BLaER1 (cell line): ENCODE measurements around the gene MRM2.
A peak's percentile ranks its signal among the peaks of the same experiment; 100 is the strongest.

ENCODE experiments used
- H3K27ac ChIP-seq: shearing (Covaris generic); formaldehyde crosslinking; 2 replicates; pipeline ENCODE4 v1.8.1; 2022
- H3K27me3 ChIP-seq: shearing (Covaris generic); formaldehyde crosslinking; 2 replicates; pipeline ENCODE4 v1.8.1; 2022
- H3K36me3 ChIP-seq: shearing (Covaris generic); formaldehyde crosslinking; 2 replicates; pipeline ENCODE4 v1.8.1; 2022
- H3K4me1 ChIP-seq: shearing (Covaris generic); formaldehyde crosslinking; 2 replicates; pipeline ENCODE4 v1.8.1; 2022
- H3K4me2 ChIP-seq: shearing (Covaris generic); formaldehyde crosslinking; 2 replicates; pipeline ENCODE4 v1.8.1; 2022
- H3K4me3 ChIP-seq: shearing (Covaris generic); formaldehyde crosslinking; 2 replicates; pipeline ENCODE4 v1.8.1; 2022
- H3K9ac ChIP-seq: shearing (Covaris generic); formaldehyde crosslinking; 2 replicates; pipeline ENCODE4 v1.8.1; 2022
- H3K9me3 ChIP-seq: shearing (Covaris generic); formaldehyde crosslinking; 2 replicates; pipeline ENCODE4 v1.8.1; 2022
- H4K20me1 ChIP-seq: shearing (Covaris generic); formaldehyde crosslinking; 2 replicates; pipeline ENCODE4 v1.8.1; 2022
- Cebpa-rat ChIP-seq: shearing (Covaris generic); IDR thresholded peaks from 2 replicates; pipeline ENCODE4 v1.8.1; 2022

Gene MRM2

DNA sequence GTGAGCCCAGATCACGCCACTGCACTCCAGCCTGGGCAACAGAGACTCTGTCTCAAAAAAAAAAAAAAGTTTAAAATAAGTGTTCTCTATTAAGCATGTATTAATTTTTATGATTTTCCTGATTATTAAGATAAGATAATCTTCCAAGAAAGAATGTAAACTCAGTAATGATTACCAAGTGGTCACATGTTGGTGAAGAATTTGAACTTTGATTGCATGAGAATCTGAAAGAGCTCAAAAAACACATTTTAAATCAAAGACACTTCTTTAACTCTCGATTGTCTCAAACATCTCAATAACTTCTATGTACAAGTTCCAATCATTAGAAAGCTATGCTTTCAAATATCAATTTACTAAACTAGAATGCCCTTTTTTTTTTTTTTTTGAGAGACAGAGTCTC, 38.4 kb upstream of the MRM2 start:
- Histone ChIP-seq H3K36me3 (peaks cover 20% of the 10 kb centered on the region), H4K20me1 (peaks cover 67% of the 10 kb centered on the region), H3K9ac (no peak overlapping the region), H3K9me3 (no peaks in the 10 kb centered on the region), H3K27me3 (no peaks in the 10 kb centered on the region), H3K4me3 (no peak overlapping the region), H3K4me1 (peaks cover 57% of the 10 kb centered on the region), H3K4me2 (peak overlapping the region; percentile 61), H3K27ac (no peak overlapping the region)
- TF ChIP-seq Cebpa-rat, result no peak

DNA sequence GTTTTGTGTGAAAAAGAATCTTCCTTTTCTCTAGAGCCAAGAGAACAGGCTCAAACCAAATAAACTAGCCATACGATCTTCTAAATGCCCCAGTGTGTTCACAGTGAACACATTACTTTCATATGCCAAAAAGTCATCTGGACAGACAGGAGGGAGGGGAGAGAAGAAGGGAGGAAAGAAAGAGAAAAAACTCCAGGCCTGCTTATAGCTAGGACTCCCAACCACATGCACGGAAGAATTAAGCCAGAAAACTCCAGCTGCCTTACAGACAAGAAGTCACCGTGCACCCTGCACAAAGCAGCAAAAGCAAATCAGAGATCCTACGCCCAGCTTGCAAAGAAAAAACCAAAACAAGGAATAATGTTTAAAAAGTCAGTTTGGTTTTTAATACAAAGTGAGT, 37.9 kb upstream of the MRM2 start:
- Histone ChIP-seq H3K27me3 (no peaks in the 10 kb centered on the region), H3K27ac (peak overlapping the region; percentile 21; the same call in 1 of the 2 replicates), H3K4me3 (no peak overlapping the region), H3K9me3 (no peaks in the 10 kb centered on the region), H3K4me1 (peaks cover 57% of the 10 kb centered on the region), H3K4me2 (peak overlapping the region; percentile 61), H3K9ac (0 out of 2 replicates have a peak overlapping the region, but pooled peaks have one; percentile 18), H4K20me1 (peaks cover 66% of the 10 kb centered on the region), H3K36me3 (peaks cover 25% of the 10 kb centered on the region)
- TF ChIP-seq Cebpa-rat, result no peak

DNA sequence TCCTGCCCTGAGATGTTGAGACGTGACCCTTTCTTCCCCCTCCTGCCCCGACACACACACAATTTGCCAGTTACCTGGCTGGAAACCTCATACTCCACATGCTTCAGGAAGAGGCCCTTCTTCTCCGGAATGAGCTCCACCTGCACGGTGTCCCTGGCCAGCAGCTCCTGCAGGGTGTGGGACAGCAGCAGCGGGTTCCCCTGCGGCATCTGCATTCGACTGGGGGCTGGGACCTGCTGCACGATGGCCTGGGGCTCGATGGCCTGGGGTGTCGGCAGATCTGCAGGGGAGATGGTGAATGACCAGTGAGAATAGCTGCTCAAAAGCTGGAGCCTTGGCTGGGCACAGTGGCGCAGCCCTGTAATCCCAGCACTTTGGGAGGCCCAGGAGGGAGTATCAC, 36.0 kb upstream of the MRM2 start:
- Histone ChIP-seq H3K36me3 (peaks cover 44% of the 10 kb centered on the region), H3K9me3 (no peaks in the 10 kb centered on the region), H4K20me1 (peaks cover 64% of the 10 kb centered on the region), H3K27me3 (no peaks in the 10 kb centered on the region), H3K9ac (no peak overlapping the region), H3K4me1 (peaks cover 48% of the 10 kb centered on the region), H3K4me2 (no peak overlapping the region), H3K27ac (no peak overlapping the region), H3K4me3 (no peak overlapping the region)
- no peak for TF ChIP-seq Cebpa-rat

DNA sequence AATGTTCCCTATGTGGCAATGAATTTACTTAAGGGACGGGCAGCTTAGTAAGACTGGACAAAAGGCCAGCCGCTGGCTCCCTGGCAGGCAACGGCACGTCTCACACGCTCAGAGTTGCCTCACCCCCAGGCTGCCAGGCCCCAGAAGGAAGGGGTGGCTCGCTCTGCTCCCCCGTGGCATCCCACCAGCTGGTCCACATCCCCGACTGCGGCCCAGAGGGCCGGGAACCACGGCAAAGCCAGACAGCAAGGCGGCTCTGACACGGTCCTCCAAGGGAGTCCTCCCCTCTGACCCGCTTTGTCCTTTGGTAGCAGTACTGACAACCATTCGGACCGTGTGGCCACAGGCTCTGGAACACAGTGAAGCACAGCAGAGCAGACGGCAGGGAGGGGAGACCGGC, 34.1 kb upstream of the MRM2 start:
- TF ChIP-seq Cebpa-rat, result no peak

DNA sequence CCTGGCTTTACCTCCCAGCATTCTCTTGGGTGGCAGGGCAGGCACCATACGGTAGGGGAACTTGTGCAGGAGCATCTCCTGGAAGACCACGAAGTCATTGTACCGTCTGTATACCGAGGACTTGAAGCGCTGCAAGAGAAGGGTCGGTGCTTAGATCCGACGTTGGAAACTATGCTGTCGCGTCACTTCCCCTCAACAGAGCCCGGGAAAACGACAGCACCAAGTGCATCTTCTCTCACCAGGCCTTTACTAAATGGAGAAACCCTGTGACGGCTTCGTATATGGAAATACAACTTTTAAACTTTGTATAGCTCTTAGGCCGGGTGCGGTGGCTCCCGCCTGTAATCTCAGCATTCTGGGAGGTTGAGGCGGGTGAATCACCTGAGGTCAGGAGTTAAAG, 33.1 kb upstream of the MRM2 start:
- no peak overlapping the region for H3K4me3 ChIP-seq
- no peak overlapping the region for H3K9ac ChIP-seq
- peaks cover 34% of the 10 kb centered on the region; the same call in 1 of the 2 replicates for H4K20me1 ChIP-seq
- no peak for TF ChIP-seq Cebpa-rat
- H3K27me3 ChIP-seq, result no peaks in the 10 kb centered on the region
- H3K9me3 ChIP-seq, result no peaks in the 10 kb centered on the region
- peaks cover 69% of the 10 kb centered on the region for H3K36me3 ChIP-seq
- no peak overlapping the region for H3K4me2 ChIP-seq
- peaks cover 41% of the 10 kb centered on the region for H3K4me1 ChIP-seq
- no peak overlapping the region for H3K27ac ChIP-seq

More for the DNA sequence above, 34.1 kb upstream of the MRM2 start:
- Histone ChIP-seq H4K20me1 (peaks cover 44% of the 10 kb centered on the region), H3K9me3 (no peaks in the 10 kb centered on the region), H3K4me1 (peaks cover 41% of the 10 kb centered on the region), H3K9ac (no peak overlapping the region), H3K4me3 (no peak overlapping the region), H3K4me2 (no peak overlapping the region; the same call in 1 of the 2 replicates), H3K27ac (0 out of 2 replicates have a peak overlapping the region, but pooled peaks have one; percentile 9), H3K27me3 (no peaks in the 10 kb centered on the region), H3K36me3 (peaks cover 60% of the 10 kb centered on the region)

DNA sequence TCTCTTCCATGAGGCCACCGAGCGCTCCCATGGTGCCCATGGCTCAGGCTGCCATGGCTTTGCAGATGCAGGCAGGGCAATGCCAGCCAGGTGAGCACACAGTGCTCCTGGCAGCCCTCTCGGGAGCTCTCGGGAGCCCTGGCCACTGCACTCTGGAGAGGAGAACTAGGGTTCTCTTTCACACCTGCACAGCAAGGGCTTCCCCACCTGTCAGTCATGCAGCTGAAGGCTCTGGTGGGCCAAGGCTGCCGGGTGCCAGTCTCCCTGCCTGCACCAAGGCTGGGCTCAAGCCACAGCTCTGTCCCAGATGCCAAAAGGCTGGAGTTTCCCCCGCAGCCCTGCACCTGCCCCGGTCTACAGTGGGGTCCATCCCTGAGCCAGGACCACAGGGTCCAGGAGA, 32.7 kb upstream of the MRM2 start:
- H3K27me3 ChIP-seq, result no peaks in the 10 kb centered on the region
- no peak for TF ChIP-seq Cebpa-rat
- H3K4me3 ChIP-seq, result no peak overlapping the region
- no peaks in the 10 kb centered on the region for H3K9me3 ChIP-seq
- H3K4me1 ChIP-seq, result peaks cover 41% of the 10 kb centered on the region
- no peak overlapping the region for H3K9ac ChIP-seq
- H3K27ac ChIP-seq, result no peak overlapping the region
- H4K20me1 ChIP-seq, result peaks cover 31% of the 10 kb centered on the region; the same call in 1 of the 2 replicates
- no peak overlapping the region for H3K4me2 ChIP-seq
- H3K36me3 ChIP-seq, result peaks cover 73% of the 10 kb centered on the region

DNA sequence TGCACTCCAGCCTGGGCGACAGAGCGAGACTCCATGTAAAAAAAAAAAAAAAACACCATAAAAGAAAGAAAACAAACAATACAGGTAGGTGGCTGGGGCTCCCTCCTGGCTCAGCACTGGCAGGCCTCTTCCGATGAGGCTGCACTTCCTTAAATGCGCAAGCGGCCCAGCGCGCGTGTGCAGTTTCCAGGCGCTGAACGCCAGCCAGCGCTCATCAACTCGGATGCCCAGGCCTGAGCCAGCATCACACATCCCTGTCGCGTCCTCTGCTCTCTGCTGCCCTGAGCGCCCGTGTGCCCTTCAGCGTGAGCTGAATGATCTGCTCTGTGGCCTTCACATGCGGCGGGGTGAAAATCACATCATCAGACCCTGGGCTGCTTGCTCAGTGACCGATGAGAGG, 31.9 kb upstream of the MRM2 start:
- H3K27me3 ChIP-seq, result no peaks in the 10 kb centered on the region
- no peak overlapping the region for H3K9ac ChIP-seq
- no peak overlapping the region for H3K4me2 ChIP-seq
- no peak for TF ChIP-seq Cebpa-rat
- H4K20me1 ChIP-seq, result peaks cover 27% of the 10 kb centered on the region; the same call in 1 of the 2 replicates
- H3K27ac ChIP-seq, result no peak overlapping the region
- H3K4me1 ChIP-seq, result peaks cover 37% of the 10 kb centered on the region
- H3K9me3 ChIP-seq, result no peaks in the 10 kb centered on the region
- H3K36me3 ChIP-seq, result peaks cover 76% of the 10 kb centered on the region
- no peak overlapping the region for H3K4me3 ChIP-seq

DNA sequence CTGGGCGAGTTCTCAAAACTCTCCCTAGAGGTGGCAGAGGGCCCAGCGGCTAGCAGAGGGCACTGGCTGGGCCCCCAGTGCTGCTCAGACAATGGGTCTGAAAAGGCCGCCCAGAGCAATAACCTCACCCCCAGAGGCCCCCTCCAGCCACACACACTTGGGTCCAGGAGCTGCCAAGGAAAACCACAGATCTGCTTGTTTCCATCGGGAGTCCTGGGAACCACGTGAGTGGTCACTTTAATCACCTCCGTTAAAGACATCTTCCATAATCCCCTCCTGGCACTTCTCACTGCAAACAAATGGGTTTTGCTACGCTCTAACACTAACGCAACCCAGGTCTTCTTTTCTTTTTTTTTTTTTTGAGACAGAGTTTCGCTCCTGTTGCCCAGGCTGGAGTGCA, 30.0 kb upstream of the MRM2 start:
- Histone ChIP-seq H3K36me3 (peaks cover 66% of the 10 kb centered on the region), H3K9ac (no peak overlapping the region), H3K4me1 (peaks cover 37% of the 10 kb centered on the region), H3K27me3 (no peaks in the 10 kb centered on the region), H3K27ac (peak overlapping the region; percentile 64; the same call in 1 of the 2 replicates), H3K9me3 (no peaks in the 10 kb centered on the region), H4K20me1 (peaks cover 19% of the 10 kb centered on the region; the same call in 1 of the 2 replicates), H3K4me3 (no peak overlapping the region), H3K4me2 (peak overlapping the region; percentile 73)
- TF ChIP-seq Cebpa-rat, result no peak

DNA sequence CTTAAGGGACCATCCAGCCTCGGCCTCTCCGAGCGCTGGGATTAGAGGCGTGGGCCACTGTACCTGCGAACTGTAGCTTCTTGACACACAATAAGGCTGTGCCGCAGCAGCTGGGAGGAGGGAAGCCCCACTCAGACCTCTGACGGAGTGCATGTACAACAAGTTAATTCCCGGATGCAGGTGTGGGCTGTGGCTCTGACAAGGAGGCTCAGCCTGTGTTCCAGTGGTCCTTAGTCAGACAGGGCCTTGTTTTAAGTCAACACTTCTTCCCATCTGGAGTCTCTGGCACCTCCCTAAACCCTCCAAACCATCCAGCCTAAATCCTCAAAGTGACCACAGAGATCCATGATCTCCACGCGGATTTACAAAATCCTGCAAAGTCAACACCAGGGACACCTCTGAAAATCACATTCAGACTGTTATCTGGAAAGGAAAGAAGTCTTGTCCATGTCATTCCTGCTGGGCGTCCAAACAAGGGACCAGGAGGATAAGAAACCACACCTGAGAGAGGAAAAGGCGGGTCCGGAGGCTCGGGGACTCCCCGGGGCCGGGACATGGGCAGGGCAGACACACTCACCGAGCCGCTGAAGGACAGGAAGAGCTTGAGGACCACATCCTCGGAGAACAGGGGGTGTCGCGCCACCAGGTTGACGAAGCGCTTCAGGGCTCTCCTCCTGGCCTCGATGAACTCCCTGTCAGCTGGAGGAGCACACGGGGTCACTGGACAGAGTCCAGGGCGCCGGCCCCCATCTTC, 29.4 kb upstream of the MRM2 start:
- Histone ChIP-seq H3K36me3 (peaks cover 65% of the 10 kb centered on the region), H3K4me2 (peak overlapping the region; percentile 73), H3K9me3 (no peaks in the 10 kb centered on the region), H3K9ac (peak overlapping the region; percentile 50; the same call in 1 of the 2 replicates), H3K4me3 (no peak overlapping the region), H4K20me1 (peaks cover 14% of the 10 kb centered on the region; the same call in 1 of the 2 replicates), H3K27me3 (no peaks in the 10 kb centered on the region), H3K4me1 (peaks cover 37% of the 10 kb centered on the region), H3K27ac (peak overlapping the region; percentile 64)
- no peak for TF ChIP-seq Cebpa-rat

DNA sequence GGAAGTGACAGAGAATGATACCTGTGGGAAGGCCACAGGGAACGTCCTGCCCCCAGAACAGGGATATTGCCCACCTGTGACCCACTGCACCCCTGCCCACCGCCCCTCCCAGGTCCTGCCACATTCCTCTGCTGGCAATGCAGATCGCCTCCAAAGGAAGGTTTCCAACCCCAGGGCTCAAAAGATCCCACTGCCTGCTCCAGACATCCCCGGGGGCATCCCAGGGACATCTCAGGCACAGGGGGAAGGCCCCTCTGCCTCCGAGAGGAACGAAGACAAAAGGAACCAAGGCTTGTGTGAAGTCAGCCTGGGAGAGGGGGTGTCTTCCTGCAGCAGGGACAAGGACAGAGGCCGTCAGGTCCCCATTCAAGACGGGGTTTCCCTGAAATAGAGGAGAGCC, 28.5 kb upstream of the MRM2 start:
- Histone ChIP-seq H4K20me1 (peaks cover 7% of the 10 kb centered on the region; the same call in 1 of the 2 replicates), H3K27me3 (no peaks in the 10 kb centered on the region), H3K4me1 (peaks cover 28% of the 10 kb centered on the region), H3K4me3 (no peak overlapping the region), H3K36me3 (peaks cover 60% of the 10 kb centered on the region), H3K9me3 (no peaks in the 10 kb centered on the region), H3K9ac (no peak overlapping the region), H3K4me2 (peak overlapping the region; percentile 73), H3K27ac (peak overlapping the region; percentile 64)
- TF ChIP-seq Cebpa-rat, result no peak
